C4-2B (cell line): Measurements from ENCODE around the gene EFCAB6.

Experiments
- ZFX ChIP-seq: fragments of 450-650 bp; IDR thresholded peaks from 2 replicates; pipeline ENCODE4 v1.6.1; 2017
- TF ChIP-seq, protein P1 (sequence below): fragments of 450-650 bp; conservative IDR thresholded peaks from 2 replicates; pipeline ENCODE4 v1.5.1; 2017; ENCODE audit warnings: mild to moderate bottlenecking

DNA sequence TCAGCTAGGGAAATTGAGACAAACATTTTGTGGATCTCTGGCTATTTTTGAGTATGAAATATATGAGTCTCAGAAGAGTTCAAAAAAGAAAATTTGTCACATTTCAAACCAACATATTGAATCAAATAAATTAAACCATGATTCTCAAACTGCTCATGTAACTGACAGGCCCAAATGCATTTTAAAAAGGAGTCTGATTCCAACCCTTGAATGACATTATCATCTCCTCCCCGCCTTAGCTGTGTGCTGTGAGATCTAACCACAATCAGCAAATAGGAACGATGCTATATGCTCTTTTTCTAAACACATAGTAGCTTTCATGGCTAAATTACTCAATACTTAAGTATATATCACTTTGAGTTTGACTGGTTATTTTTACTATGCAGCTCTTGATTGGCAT is 57.1 kb downstream of the EFCAB6 start:
- TF ChIP-seq, protein P1, sequence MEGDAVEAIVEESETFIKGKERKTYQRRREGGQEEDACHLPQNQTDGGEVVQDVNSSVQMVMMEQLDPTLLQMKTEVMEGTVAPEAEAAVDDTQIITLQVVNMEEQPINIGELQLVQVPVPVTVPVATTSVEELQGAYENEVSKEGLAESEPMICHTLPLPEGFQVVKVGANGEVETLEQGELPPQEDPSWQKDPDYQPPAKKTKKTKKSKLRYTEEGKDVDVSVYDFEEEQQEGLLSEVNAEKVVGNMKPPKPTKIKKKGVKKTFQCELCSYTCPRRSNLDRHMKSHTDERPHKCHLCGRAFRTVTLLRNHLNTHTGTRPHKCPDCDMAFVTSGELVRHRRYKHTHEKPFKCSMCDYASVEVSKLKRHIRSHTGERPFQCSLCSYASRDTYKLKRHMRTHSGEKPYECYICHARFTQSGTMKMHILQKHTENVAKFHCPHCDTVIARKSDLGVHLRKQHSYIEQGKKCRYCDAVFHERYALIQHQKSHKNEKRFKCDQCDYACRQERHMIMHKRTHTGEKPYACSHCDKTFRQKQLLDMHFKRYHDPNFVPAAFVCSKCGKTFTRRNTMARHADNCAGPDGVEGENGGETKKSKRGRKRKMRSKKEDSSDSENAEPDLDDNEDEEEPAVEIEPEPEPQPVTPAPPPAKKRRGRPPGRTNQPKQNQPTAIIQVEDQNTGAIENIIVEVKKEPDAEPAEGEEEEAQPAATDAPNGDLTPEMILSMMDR: no peak
- no peak for TF ChIP-seq ZFX
